ENCODE data around the gene PLA2G4B.

GRCh38 chr15:41819455-41820050, 19.1 kb upstream of the PLA2G4B start:
- TF ChIP-seq EZH2 (IDR thresholded peaks at IDR 0.05; ENCODE audit: borderline replicate concordance, insufficient read depth, low read depth, low read length, poor library complexity, severe bottlenecking) (no peak), CTCF (IDR thresholded peaks at IDR 0.05) (no peak)
